HUES64 (cell line): ENCODE results near the gene RTN1.

Experiments used
- H3K27ac ChIP-seq: 2 replicates; pipeline ENCODE4 v1.7.0; 2013; ENCODE audit warnings: low read depth, low read length, inconsistent platforms
- H3K27me3 ChIP-seq: 2 replicates; pipeline ENCODE4 v1.6.1; 2013; ENCODE audit warnings: mild to moderate bottlenecking, low read length; ENCODE audit not compliant: insufficient read depth
- H3K36me3 ChIP-seq: 2 replicates; pipeline ENCODE4 v1.6.1; 2013; ENCODE audit warnings: mild to moderate bottlenecking, low read length; ENCODE audit not compliant: insufficient read depth
- H3K4me1 ChIP-seq: 2 replicates; pipeline ENCODE4 v1.6.1; 2013; ENCODE audit warnings: mild to moderate bottlenecking, low read length, moderate library complexity; ENCODE audit not compliant: insufficient read depth
- H3K4me3 ChIP-seq: 2 replicates; pipeline ENCODE4 v1.5.1; 2013; ENCODE audit warnings: mild to moderate bottlenecking, low read length, moderate library complexity
- H3K9ac ChIP-seq: 2 replicates; pipeline ENCODE4 v1.6.1; 2013; ENCODE audit warnings: mild to moderate bottlenecking, low read depth, low read length
- H3K9me3 ChIP-seq: 2 replicates; pipeline ENCODE4 v1.6.1; 2013; ENCODE audit warnings: low read depth, low read length; ENCODE audit not compliant: insufficient read depth
- WGBS: fragments of 150-250, 120-280 bp; methylation state at CpG from one replicate; pipeline ENCODE4 v1.1.7; 2013; ENCODE audit warnings: missing lambda C conversion rate; 5-methylcytosine and 5-hydroxymethylcytosine counted together

Gene RTN1

GRCh38 chr14:59755409-59756135 lies 115.0 kb downstream of the RTN1 start:
- Histone ChIP-seq H3K27ac (no peak overlapping the region), H3K27me3 (no peaks in the 10 kb centered on the region), H3K4me1 (peaks cover 9% of the 10 kb centered on the region; the same call in 1 of the 2 replicates), H3K9me3 (no peaks in the 10 kb centered on the region), H3K9ac (no peak overlapping the region), H3K4me3 (no peak overlapping the region), H3K36me3 (no peaks in the 10 kb centered on the region)
- WGBS, result no CpG with 5 or more reads among the region's 1 CpG

- Histone ChIP-seq H3K4me1 (peaks cover 9% of the 10 kb centered on the region; the same call in 1 of the 2 replicates), H3K9ac (no peak overlapping the region), H3K9me3 (no peaks in the 10 kb centered on the region), H3K27me3 (no peaks in the 10 kb centered on the region), H3K36me3 (no peaks in the 10 kb centered on the region), H3K27ac (no peak overlapping the region), H3K4me3 (no peak overlapping the region)
- whole genome bisulfite sequencing, result 94% methylated on average over 2 of the region's 4 CpGs
These were observed 116.3 kb downstream of the RTN1 start for GRCh38 chr14:59754256-59754655.

GRCh38 chr14:59753512-59753911 lies 117.1 kb downstream of the RTN1 start:
- H3K4me1 ChIP-seq, result peaks cover 9% of the 10 kb centered on the region; the same call in 1 of the 2 replicates
- no peaks in the 10 kb centered on the region for H3K9me3 ChIP-seq
- no peak overlapping the region for H3K27ac ChIP-seq
- H3K4me3 ChIP-seq, result no peak overlapping the region
- no peaks in the 10 kb centered on the region for H3K27me3 ChIP-seq
- H3K9ac ChIP-seq, result no peak overlapping the region
- no peaks in the 10 kb centered on the region for H3K36me3 ChIP-seq

GRCh38 chr14:59751578-59751977 lies 119.0 kb downstream of the RTN1 start:
- H3K4me3 ChIP-seq, result no peak overlapping the region
- H3K27me3 ChIP-seq, result no peaks in the 10 kb centered on the region
- no peak overlapping the region for H3K9ac ChIP-seq
- WGBS, result 89% methylated on average over 3 of the region's 3 CpGs
- no peaks in the 10 kb centered on the region for H3K36me3 ChIP-seq
- no peak overlapping the region for H3K27ac ChIP-seq
- no peaks in the 10 kb centered on the region for H3K9me3 ChIP-seq
- peaks cover 9% of the 10 kb centered on the region; the same call in 1 of the 2 replicates for H3K4me1 ChIP-seq

- no peaks in the 10 kb centered on the region for H3K27me3 ChIP-seq
- H3K4me1 ChIP-seq, result no peaks in the 10 kb centered on the region
- 88% methylated on average over 3 of the region's 3 CpGs for WGBS
- H3K9me3 ChIP-seq, result no peaks in the 10 kb centered on the region
- H3K36me3 ChIP-seq, result no peaks in the 10 kb centered on the region
- no peak overlapping the region for H3K4me3 ChIP-seq
- no peak overlapping the region for H3K27ac ChIP-seq
- H3K9ac ChIP-seq, result no peak overlapping the region
These were observed 130.8 kb downstream of the RTN1 start for GRCh38 chr14:59739794-59740193.

- Histone ChIP-seq H3K4me1 (no peaks in the 10 kb centered on the region), H3K27ac (no peak overlapping the region)
- WGBS, result 87% methylated on average over 3 of the region's 3 CpGs
These were observed 142.3 kb downstream of the RTN1 start for GRCh38 chr14:59728304-59728703.

GRCh38 chr14:59727073-59727661 lies 143.4 kb downstream of the RTN1 start:
- Histone ChIP-seq H3K4me3 (no peak overlapping the region), H3K36me3 (no peaks in the 10 kb centered on the region), H3K4me1 (no peaks in the 10 kb centered on the region), H3K9me3 (no peaks in the 10 kb centered on the region), H3K27ac (no peak overlapping the region), H3K9ac (no peak overlapping the region), H3K27me3 (no peaks in the 10 kb centered on the region)
- WGBS, result 97% methylated on average over 53 of the region's 53 CpGs

More at GRCh38 chr14:59728304-59728703, 142.3 kb downstream of the RTN1 start:
- Histone ChIP-seq H3K36me3 (no peaks in the 10 kb centered on the region), H3K9ac (no peak overlapping the region), H3K4me3 (no peak overlapping the region), H3K9me3 (no peaks in the 10 kb centered on the region), H3K27me3 (no peaks in the 10 kb centered on the region)

- no peaks in the 10 kb centered on the region for H3K4me1 ChIP-seq
- H3K9ac ChIP-seq, result no peak overlapping the region
- no peak overlapping the region for H3K4me3 ChIP-seq
- H3K9me3 ChIP-seq, result no peaks in the 10 kb centered on the region
- WGBS, result 92% methylated on average over 1 of the region's 2 CpGs
- no peak overlapping the region for H3K27ac ChIP-seq
- H3K36me3 ChIP-seq, result no peaks in the 10 kb centered on the region
- H3K27me3 ChIP-seq, result no peaks in the 10 kb centered on the region
These were observed 159.5 kb downstream of the RTN1 start for GRCh38 chr14:59711080-59711479.

GRCh38 chr14:59707778-59708561 lies 162.6 kb downstream of the RTN1 start:
- H3K4me1 ChIP-seq, result no peaks in the 10 kb centered on the region
- no peak overlapping the region for H3K27ac ChIP-seq
- H3K27me3 ChIP-seq, result no peaks in the 10 kb centered on the region
- H3K9me3 ChIP-seq, result no peaks in the 10 kb centered on the region
- no peaks in the 10 kb centered on the region for H3K36me3 ChIP-seq
- H3K4me3 ChIP-seq, result no peak overlapping the region
- no peak overlapping the region for H3K9ac ChIP-seq
- WGBS, result 91% methylated on average over 7 of the region's 7 CpGs

GRCh38 chr14:59705866-59706265 lies 164.7 kb downstream of the RTN1 start:
- no peak overlapping the region for H3K9ac ChIP-seq
- no peaks in the 10 kb centered on the region for H3K4me1 ChIP-seq
- peaks cover 9% of the 10 kb centered on the region; the same call in 1 of the 2 replicates for H3K9me3 ChIP-seq
- H3K27me3 ChIP-seq, result no peaks in the 10 kb centered on the region
- 86% methylated on average over 4 of the region's 4 CpGs for whole genome bisulfite sequencing
- H3K4me3 ChIP-seq, result no peak overlapping the region
- no peaks in the 10 kb centered on the region for H3K36me3 ChIP-seq
- H3K27ac ChIP-seq, result no peak overlapping the region

GRCh38 chr14:59705245-59705644 lies 165.3 kb downstream of the RTN1 start:
- WGBS, result 76% methylated on average over 2 of the region's 2 CpGs
- Histone ChIP-seq H3K27ac (no peak overlapping the region), H3K9ac (no peak overlapping the region), H3K27me3 (no peaks in the 10 kb centered on the region), H3K36me3 (no peaks in the 10 kb centered on the region), H3K4me3 (no peak overlapping the region), H3K9me3 (peaks cover 11% of the 10 kb centered on the region; the same call in 1 of the 2 replicates), H3K4me1 (no peaks in the 10 kb centered on the region)
